Subcutaneous adipose tissue (tissue), 4 donors: ENCODE measurements around the gene SELENOM. TPM values are rescaled to one million over a fixed set of nuclear protein-coding genes. Genes with fewer than 3 reads are reported as not detected.

Source experiments
- CTCF ChIP-seq: fragments of 450-650 bp; IDR thresholded peaks from one replicate; pipeline ENCODE4 v1.5.1; 2016; ENCODE audit warnings: low read depth, mild to moderate bottlenecking, control low read depth, antibody characterized with exemption, moderate library complexity
- total RNA-seq, 4 donors: library from RNA; depleted of rRNA; stranded (reverse); fragments of >200 nt; gene quantifications; one replicate each; pipeline ENCODE4 v1.1.0, GENCODE V29; 2016

Gene SELENOM
- 100 to 1,000 TPM; 226 to 360 (median 279) TPM for total RNA-seq

GRCh38 chr22:31107178-31107893, at the start of gene SELENOM:
Gene SELENOM, minus strand, starts transcription at chr22:31107568. Its CDS starts 63 bp downstream, at chr22:31107505.
- TF ChIP-seq CTCF, result no peak

DNA sequence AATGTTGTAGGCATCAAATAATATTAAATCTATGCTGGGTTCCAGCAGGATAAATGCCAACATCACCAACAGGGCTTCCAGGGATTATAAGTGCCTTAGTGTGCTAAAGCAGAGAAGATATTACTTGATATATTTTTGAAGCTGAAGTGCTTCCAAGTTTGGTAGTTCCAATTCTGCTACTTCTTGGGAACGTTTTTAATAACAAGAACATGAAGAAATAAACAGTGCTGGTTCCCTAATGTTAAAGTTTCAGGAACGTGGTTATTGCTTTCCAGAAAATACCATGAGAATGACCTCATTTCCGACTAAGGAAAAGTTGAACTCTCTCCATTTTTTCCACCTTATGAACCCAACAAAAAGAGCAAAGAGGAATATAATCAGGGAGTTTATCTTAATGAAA, 48.1 kb upstream of the SELENOM start:
- no peak for TF ChIP-seq CTCF

DNA sequence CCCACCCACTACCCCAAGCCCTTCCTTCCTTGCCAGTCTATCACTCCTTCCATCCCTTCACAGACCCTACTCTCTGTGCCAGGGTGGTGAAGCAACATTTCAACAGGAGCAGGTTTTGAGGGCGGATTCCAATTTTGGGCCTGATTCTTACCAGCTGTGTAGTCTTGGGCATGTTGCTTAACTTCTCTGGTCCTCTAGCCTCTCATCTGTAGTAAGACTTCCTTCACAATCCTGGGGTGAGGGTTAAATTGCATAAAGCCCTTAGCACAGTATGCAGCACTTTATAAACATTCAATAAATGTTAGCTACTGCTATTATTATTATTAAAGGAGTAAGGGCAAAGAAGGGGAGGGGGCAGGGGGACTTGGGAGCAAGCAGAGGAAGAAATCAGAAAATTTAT, 47.6 kb upstream of the SELENOM start:
- TF ChIP-seq CTCF, result no peak

DNA sequence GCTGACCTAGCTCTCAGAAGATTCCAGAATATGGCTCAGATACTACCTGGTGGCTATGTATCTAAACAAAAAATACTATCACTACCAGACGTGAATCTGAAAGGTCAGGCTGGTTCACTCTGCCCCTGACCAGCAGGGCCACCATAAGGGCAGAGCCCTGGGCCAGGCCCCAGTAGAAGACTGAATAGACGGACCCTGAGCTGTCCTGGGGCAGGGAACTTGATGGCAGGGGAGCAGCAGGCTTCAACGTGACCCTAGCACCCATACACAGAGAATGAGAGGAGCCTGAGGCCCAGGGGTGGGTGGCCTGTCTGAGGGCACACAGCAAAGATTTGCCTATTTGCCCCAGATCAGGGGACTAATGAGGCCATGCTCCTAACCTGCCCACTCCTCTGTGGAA, 46.0 kb upstream of the SELENOM start:
- TF ChIP-seq CTCF, result no peak

- no peak for TF ChIP-seq CTCF
These were observed 44.5 kb upstream of the SELENOM start for GRCh38 chr22:31151872-31152271.

DNA sequence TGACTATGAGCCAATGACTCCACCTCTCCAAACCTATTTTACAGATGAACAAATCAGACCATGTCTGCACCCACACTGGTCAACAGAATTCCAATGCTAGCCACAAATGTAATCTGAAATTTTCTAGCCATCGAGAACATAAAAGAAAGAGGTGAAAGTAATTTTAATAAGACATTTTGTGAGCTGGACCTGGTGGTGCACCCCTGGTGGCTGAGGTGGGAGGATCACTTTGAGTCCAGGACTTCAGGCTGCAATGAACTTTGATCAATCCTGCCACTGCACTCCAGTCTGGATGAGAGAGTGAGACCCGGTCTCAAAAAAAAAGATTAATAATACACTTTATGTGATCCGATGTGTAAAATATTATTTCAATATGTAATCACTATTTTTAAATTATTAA, 43.2 kb upstream of the SELENOM start:
- no peak for TF ChIP-seq CTCF

DNA sequence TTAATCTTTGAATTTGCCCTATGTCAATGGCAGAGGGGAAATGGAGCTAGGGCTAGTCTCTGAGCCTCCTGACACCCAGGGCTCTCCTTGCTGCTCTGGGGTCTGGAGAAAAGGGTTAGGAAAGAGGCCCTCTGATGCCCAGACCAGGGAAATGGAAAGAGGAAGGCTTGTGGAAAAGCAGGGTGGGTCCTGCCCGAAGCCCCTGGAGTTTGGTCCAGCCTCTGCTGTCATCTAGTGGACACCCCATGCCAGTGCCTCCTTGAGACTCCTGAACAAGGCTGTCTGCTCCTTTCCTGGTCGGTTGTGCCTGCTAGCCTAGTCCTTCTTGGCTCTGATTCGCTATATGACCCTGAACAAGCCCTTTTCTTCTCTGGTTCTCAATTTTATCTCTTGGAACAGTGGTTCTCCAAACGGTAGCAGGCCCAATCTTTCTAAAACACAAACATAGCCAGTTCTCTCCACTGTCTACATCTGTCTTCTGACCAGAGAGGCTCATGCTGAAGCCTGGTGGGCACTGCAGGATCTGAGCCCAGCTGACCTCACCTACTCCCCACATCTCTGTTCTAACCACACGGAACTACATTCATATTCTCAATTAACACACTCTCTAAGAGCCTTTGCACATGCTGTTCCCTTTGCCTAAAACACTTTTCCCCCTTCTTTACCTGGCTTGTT, 41.7 kb upstream of the SELENOM start:
- TF ChIP-seq CTCF, result no peak
